GM21526 (cell line): Measurements from ENCODE around the gene NIF3L1.
"Not testable (repeated sequence)": the region's sequence is repeated elsewhere in the genome, so short reads cannot be mapped to it uniquely, and the experiment has no call there.

Experiments
- ATAC-seq: cut with Tn5 transposase; IDR thresholded peaks from one replicate; pipeline ENCODE4 v1.9.1; 2021; ENCODE audit warnings: moderate library complexity; ENCODE audit not compliant: unreplicated experiment, low FRiP score

NIF3L1 gene

GRCh38 chr2:200871151-200871550 lies 18.0 kb upstream of the NIF3L1 start:
- ATAC-seq, result no peak

- no peak for ATAC-seq
Measured at GRCh38 chr2:200873560-200873959, 15.6 kb upstream of the NIF3L1 start.

- ATAC-seq, result no peak
Measured at GRCh38 chr2:200877443-200877842, 11.7 kb upstream of the NIF3L1 start.

- ATAC-seq, result no peak
Measured at GRCh38 chr2:200878289-200878880, 10.8 kb upstream of the NIF3L1 start.

GRCh38 chr2:200881715-200882249 lies 7.4 kb upstream of the NIF3L1 start:
- ATAC-seq, result not testable (repeated sequence)

GRCh38 chr2:200899482-200899881 lies 10.3 kb downstream of the NIF3L1 start:
- ATAC-seq, result no peak

GRCh38 chr2:200901459-200902072 lies 12.4 kb downstream of the NIF3L1 start:
- ATAC-seq, result peak; percentile 96

- ATAC-seq, result no peak
Measured at GRCh38 chr2:200905618-200906296, 16.6 kb downstream of the NIF3L1 start.

- ATAC-seq, result no peak
Measured at GRCh38 chr2:200909958-200910357, 20.8 kb downstream of the NIF3L1 start.

- no peak for ATAC-seq
Measured at GRCh38 chr2:200913654-200914053, 24.5 kb downstream of the NIF3L1 start.

GRCh38 chr2:200922439-200922838 lies 33.3 kb downstream of the NIF3L1 start:
- no peak for ATAC-seq

- no peak for ATAC-seq
Measured at GRCh38 chr2:200929334-200930249, 40.4 kb downstream of the NIF3L1 start.

- ATAC-seq, result no peak
Measured at GRCh38 chr2:200930947-200931626, 41.9 kb downstream of the NIF3L1 start.

GRCh38 chr2:200939832-200940231 lies 50.7 kb downstream of the NIF3L1 start:
- ATAC-seq, result no peak

GRCh38 chr2:200943527-200944105 lies 54.4 kb downstream of the NIF3L1 start:
- ATAC-seq, result no peak

- no peak for ATAC-seq
Measured at GRCh38 chr2:200944467-200945394, 55.6 kb downstream of the NIF3L1 start.

GRCh38 chr2:200945395-200945729 lies 56.2 kb downstream of the NIF3L1 start:
- no peak for ATAC-seq

- no peak for ATAC-seq
Measured at GRCh38 chr2:200950378-200950777, 61.2 kb downstream of the NIF3L1 start.
